GM19395 (cell line): ENCODE data around the gene TOR2A.
"Not testable (repeated sequence)": the region's sequence is repeated elsewhere in the genome, so short reads cannot be mapped to it uniquely, and the experiment has no call there.

Experiments
- ATAC-seq: cut with Tn5 transposase; IDR thresholded peaks from one replicate; pipeline ENCODE4 v1.9.1; 2021; ENCODE audit warnings: mild to moderate bottlenecking, moderate library complexity; ENCODE audit not compliant: unreplicated experiment

TOR2A gene

DNA sequence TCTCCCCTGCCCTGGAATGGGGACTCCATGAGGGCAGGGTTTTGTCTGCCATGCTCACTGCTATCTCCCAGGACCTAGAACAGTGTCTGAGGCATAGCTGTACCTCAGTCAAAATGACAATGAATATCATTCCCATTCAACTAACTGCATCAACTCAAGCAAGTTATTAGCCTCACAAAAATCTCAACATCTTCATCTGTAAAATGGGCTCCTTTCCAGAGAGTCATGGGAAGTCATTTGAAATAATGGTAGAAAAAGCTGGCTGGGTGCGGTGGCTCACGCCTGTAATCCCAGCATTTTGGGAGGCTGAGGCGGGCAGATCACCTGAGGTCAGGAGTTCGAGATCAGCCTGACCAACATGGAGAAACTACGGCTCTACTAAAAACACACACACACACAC, 34.0 kb upstream of the TOR2A start:
- ATAC-seq, result no peak

DNA sequence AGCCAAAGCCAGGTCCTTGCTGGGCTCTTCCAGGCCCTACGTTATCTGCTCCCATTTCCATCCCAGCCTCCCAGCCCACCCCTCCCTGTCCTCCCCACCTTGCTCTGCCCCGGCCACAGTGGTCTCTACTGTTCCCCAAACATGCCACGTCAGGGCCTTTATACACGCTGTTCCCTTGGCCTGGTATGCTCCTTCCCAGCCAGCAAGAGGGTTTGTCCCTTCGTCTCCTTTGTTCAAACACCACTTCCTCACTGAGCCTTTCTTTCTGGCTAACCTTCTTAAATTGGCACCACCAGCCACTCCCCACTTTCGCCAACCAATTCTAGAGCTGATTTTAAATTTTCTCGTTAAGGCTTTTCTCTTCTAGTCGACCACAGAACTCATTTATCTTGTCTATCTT, 33.6 kb upstream of the TOR2A start:
- no peak for ATAC-seq

DNA sequence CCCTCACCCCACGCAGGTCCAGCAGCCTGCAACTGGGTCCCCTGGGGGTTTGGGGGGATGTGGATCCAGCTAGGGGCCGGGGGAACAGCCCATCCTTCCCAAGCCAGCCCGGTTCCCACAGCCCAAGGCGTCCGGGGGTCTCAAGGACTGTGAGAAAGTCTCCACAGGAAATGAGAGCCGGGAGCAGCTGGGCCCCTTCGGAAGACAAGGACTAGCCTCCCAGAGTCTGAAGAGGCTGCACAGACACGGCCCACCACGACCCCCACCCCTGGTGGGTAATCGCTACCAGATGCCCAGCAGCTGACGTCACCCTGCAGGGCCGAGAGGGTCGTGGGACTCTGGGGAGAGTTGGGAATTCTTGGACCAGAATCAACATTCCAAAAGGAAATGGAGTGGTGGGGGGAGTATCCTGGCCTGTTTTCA, 32.8 kb upstream of the TOR2A start:
- no peak for ATAC-seq

DNA sequence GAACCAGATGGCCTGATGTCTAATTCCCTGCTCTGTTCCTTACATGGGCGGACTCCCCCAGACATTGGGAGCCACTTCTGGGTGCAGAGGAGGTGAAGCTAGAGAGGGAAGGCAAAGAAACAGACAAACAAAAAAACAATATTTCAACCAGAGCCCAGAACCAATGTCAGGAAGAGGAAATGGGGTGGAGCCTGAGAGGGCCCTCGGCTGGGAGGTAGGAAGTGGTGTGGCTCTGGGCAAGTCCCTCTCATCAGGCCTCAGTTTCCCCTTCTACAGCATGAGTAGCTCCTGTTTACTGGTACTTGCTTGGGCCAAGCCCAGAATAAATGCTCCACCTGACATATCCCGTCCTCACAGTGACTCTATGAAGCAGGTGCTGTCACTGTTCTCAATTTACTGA, 32.3 kb upstream of the TOR2A start:
- ATAC-seq, result no peak

DNA sequence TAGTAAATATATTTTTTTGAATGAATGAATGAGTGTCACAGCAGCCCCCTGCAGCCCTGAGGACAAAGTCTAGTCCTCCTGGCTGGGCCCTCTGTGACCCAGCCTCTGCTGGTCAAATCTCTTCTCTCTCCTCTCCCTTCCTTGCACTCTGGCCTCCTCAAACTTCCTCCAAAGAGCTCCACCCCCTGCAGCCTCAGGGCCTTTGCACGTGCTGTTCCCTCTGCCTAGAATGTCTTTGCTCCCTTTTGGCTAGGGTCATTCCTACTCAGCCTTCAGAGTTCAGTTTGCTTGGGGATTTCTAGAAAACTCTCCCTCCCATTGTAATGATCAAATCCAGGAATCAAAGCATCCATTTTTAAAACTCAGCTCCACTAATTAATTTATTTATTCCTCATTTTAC, 30.3 kb upstream of the TOR2A start:
- ATAC-seq, result no peak

- no peak for ATAC-seq
These were observed 28.9 kb upstream of the TOR2A start for GRCh38 chr9:127763918-127764384.

- no peak for ATAC-seq
These were observed 27.1 kb upstream of the TOR2A start for GRCh38 chr9:127762111-127762676.

DNA sequence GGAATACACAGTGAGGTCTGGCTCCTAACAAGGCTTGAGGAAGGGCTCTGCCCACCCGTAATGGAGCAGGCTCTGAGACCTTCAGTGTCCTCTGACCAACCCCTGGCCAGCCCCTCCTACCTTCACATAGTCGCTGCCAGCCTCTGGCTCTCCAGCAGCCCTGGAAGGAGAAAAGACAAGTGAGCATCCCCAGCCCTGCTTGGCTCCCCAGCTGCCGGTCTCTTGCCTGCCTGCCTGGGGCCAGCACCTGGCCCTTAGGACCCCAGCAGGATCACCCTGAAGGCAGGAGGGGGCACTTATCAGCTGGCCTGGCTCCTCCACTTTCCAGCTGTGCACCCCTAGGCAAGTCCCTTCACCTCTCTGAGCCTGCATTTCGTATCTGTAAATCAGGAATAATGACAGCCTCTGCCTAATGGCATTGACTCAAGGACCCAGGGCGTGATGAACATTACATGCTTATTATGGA, 26.4 kb upstream of the TOR2A start:
- ATAC-seq, result no peak

DNA sequence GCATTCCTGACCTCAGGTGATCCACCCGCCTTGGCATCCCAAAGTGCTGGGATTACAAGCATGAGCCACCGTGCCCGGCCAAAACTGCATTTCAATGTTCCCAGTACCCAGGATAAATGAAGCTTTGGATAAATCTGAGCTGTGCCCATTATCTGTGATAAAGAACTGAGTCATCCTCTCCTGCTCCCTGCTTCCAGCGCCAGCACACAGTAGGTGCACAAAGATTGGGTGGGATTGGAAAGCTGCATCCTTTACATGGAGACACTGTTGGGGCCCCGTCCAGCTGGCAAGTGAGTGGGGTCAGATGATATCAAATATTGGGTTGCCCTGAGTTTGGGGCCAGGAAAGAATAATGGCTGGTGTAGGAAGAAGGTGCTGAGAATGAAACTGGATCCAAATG, 26.0 kb upstream of the TOR2A start:
- ATAC-seq, result no peak

GRCh38 chr9:127758843-127759242, 23.7 kb upstream of the TOR2A start:
- ATAC-seq, result no peak

DNA sequence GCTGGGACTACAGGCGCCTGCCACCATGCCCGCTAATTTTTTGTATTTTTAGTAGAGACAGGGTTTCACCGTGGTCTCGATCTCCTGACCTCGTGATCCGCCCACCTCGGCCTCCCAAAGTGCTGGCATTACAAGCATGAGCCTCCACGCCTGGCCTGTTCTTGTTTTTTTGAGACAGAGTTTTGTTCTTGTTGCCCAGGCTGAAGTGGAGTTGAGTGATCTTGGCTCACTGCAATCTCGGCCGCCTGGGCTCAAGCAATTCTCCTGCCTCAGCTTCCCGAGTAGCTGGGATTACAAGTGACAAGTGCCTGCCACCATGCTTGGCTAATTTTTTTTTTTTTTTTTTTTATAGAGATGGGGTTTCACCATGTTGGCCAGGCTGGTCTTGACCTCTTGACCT, 21.7 kb upstream of the TOR2A start:
- not testable (repeated sequence) for ATAC-seq

DNA sequence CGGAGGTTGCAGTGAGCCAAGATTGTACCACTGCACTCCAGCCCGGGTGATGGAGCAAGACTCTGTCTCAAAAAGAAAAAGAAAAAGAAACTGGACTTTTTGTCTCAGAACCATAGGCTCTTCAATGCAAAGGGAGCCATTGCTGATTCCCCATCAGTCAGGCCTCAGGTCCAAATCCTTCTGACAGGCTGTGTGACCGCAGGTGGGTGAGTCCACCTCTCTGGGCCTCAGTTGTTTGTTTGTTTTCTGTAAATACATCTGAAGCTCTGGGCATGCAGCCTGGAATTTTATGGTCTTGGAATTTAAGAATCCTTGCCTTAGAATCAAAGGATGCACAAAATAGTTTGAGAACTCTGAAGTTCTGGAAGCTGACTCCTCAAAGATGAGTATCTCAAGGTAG, 21.1 kb upstream of the TOR2A start:
- no peak for ATAC-seq

GRCh38 chr9:127755061-127756060, 20.3 kb upstream of the TOR2A start:
- no peak for ATAC-seq

- no peak for ATAC-seq
These were observed 19.3 kb upstream of the TOR2A start for GRCh38 chr9:127754099-127755060.

- no peak for ATAC-seq
These were observed 18.5 kb upstream of the TOR2A start for GRCh38 chr9:127753622-127754021.

- ATAC-seq, result no peak
These were observed 18.1 kb upstream of the TOR2A start for GRCh38 chr9:127753148-127753547.

- no peak for ATAC-seq
These were observed 16.4 kb upstream of the TOR2A start for GRCh38 chr9:127751269-127752054.

DNA sequence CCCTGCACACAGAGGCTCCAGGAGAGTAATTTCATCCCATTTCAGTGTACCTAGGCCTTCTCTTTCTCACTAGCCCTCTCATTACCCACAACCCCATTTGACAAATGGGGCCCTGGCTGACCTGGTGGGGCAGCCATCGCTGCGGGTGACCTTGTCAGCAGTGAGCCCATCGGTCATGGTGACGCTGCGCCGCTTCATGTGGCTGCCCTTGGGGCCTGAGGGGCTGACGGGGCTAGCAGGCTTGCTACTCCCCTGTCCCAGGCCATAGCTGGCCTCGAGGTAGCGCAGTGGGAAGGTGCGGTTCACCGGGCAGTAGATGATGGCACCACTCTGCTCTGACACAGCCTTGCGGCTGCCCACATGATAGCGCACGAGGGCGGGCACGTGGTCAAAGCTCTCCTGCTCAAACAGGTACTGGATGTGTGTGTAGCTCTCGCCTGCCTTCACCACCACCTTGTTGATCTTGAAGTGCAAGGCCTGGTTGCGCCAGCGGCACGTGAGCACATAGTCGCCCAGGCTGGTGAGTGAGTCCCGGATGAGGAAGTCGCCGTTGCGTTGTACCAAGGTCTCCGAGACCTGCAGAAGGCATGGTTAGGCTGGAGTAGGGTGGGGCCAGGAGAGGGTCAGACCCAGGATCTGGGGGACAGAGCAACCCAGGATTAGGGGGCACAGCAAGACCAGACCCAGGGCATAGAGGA, 14.1 kb upstream of the TOR2A start:
- no peak for ATAC-seq

DNA sequence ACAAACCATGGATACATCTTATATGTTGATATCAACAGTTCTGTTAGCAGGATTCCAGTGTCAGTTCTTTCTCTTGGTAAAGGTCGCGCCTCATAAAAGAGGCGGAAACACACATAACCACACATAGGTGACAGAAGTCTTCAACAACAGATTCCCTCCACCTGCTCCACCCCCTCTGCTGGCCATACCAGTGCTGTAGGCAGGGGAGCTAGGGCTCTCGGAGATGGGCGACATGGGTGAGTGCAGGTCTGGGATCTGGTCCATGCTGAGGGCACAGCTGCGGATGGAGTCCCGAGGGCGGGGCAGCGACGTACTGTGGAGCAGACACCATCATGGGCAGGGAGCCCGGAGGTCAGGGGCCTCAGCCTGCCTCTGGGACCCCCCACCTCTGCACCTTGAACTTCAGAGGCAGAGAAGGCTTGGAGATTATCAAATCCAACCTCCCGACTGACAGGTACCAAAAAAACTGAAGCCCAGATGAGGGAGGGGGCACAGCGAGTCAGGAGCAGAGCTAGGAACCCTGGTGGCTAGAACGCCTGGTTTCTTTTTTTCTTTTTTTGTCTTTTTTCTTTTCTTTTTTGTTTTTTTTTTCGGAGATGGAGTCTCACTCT, 12.0 kb upstream of the TOR2A start:
- no peak for ATAC-seq
